Hindlimb muscle (tissue), 1 donor: ENCODE results near the gene CCM2. TPM values are rescaled to one million over a fixed set of nuclear protein-coding genes. Genes with fewer than 3 reads are reported as not detected.
A peak's percentile ranks its signal among the peaks of the same experiment; 100 is the strongest.

Experiments
- DNase-seq: peaks from one replicate; pipeline ENCODE4 v3.0.0-alpha.2; 2013
- polyA plus RNA-seq: library from polyadenylated mRNA; unstranded; fragments of 120-200 nt; gene quantifications from one replicate; pipeline ENCODE4 v1.2.1, GENCODE V29; 2013; ENCODE audit not compliant: insufficient read length

Gene CCM2
- polyA plus RNA-seq, 1 donor = 41.4 TPM

DNA sequence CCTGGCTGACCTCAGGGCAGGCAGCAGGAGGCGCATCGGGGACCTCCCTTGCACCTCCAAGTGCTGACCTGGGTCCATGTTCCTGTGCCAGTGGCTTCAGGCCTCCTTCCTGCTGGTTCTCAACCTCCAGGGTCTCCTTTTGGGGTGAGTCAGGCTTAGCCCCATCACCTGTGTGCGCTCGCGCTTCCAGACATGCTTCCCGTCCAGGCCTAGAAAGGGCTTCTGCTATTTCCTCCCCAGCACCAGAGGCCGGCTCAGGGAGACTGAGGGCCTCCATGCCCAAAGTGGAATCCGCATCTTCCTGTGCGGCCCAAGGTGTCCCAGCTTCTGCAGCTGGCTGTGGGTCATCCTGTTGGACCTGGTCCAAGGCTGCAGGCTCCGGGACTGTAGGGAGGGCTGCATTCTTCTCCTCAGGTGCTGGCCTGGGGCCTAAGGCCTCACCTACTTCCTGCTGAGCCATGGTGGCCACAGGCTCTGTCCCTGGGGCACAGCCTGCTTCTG, 82.9 kb downstream of the CCM2 start:
- DNase-seq = no peak

- DNase-seq = no peak
Measured at GRCh38 chr7:45084336-45084735, 84.3 kb downstream of the CCM2 start.

DNA sequence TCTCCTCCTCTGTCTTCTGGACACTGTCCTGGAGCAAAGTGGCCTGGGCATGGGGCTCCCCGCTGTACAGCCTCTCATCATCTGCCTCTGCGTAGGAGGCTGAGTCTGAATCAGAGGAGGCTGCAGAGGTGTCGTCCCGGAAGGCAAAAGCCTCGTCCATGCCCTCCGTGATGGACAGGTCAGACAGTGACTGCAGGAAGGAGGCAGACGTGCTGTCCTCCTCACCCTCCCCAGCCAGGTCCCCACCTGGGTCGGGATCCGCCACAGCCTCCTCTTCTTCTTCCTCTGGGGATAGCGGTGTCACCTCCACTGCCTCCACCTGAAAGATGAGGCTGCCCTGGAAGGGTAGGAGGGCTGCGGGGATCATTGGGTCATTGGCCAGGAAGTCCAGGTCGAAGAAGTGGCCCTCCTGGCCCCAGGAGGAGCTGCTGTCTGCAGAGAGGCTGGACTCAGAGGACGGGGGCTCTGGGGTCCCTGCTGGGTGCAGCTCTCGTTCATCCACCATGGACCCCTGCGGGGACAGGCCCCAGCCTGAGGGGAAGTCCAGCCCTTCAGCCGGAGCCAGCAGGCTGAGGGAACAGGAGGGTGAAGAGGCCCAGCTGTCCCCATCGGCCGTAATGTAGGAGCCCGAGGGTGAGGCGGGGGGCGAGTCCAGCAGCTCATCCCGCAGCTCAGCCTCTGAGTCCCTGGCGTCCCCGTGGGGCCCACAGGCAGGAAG, 85.1 kb downstream of the CCM2 start:
- no peak for DNase-seq

GRCh38 chr7:45085619-45086200, 85.7 kb downstream of the CCM2 start:
- no peak for DNase-seq

- no peak for DNase-seq
Measured at GRCh38 chr7:45086331-45087065, 86.5 kb downstream of the CCM2 start.

- no peak for DNase-seq
Measured at GRCh38 chr7:45087301-45088145, 87.5 kb downstream of the CCM2 start.

GRCh38 chr7:45088146-45088701, 88.2 kb downstream of the CCM2 start:
- no peak for DNase-seq

DNA sequence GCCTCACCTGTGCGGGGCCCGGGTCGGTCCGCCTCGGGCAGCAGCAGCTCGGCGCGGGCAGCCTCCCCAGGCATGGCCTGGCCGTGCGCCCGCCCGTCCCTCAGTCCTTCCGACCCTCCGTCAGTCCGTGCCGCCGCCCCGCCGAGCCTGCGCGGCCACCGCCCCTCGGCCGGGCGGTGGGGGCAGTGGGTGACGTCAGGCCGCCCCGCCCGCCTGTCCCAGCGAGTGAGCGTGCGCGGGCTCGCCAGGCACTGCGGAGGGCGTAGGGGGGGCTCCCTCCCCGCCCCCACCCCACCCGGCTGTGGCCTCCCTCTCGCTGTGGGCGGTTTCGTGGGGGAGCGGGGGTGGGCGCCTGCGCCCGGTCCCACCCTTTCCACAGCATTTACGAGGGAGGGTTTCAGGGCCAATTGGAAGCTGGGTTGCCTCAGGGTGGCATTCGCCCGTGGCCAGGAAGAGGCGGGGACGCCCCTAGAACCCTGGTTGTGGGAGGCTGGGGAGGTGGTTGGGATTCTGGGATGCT, 88.9 kb downstream of the CCM2 start, which contains the start of gene NACAD:
TSS of gene NACAD (minus strand) at position 149 of the 520 bp plus-strand sequence. CDS start at position 74, 75 bp downstream.
- DNase-seq = peak; percentile 62

- DNase-seq = peak; percentile 23
Measured at GRCh38 chr7:45089341-45089891, 89.4 kb downstream of the CCM2 start.

DNA sequence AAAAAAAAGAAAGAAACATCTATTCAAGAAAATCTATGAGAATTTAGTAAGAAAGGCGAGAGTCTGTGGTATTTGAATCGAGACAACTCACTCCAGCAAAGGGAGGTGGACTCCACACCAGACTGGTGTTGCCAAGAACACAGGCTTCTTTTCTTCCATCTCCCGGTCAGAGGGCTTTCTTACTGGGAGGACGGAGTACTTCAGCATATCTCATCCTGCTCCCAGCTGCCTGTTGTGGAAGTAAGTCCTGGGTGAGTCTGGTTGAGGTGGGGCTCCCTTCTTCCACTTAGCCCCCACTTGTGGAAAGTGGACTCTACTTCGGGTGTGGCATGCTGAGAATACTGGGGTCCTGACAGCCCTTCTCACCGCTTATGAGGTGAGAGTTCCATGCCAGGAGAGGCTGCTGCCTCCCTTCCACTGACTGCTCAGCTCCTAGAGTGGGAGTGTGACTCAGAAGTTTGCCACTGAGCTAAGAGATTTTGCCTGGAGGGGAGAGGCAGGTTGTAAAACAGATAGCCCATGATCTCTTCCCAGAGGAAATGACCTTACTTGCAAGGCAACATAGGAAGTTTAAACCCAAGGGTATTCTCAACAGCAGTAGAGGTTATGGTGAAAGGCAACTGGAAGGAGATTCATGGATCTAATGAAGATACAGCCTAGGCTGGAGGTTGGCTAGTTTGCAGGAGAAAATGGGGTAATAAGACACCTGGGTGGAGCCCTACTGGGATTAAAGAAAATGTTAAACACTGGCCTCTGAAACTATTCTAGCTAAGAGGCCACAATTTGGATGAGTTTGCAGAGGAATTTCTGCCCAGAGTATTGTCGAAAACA, 92.3 kb downstream of the CCM2 start:
- no peak for DNase-seq

- DNase-seq = no peak
Measured at GRCh38 chr7:45092931-45093235, 92.9 kb downstream of the CCM2 start.

DNA sequence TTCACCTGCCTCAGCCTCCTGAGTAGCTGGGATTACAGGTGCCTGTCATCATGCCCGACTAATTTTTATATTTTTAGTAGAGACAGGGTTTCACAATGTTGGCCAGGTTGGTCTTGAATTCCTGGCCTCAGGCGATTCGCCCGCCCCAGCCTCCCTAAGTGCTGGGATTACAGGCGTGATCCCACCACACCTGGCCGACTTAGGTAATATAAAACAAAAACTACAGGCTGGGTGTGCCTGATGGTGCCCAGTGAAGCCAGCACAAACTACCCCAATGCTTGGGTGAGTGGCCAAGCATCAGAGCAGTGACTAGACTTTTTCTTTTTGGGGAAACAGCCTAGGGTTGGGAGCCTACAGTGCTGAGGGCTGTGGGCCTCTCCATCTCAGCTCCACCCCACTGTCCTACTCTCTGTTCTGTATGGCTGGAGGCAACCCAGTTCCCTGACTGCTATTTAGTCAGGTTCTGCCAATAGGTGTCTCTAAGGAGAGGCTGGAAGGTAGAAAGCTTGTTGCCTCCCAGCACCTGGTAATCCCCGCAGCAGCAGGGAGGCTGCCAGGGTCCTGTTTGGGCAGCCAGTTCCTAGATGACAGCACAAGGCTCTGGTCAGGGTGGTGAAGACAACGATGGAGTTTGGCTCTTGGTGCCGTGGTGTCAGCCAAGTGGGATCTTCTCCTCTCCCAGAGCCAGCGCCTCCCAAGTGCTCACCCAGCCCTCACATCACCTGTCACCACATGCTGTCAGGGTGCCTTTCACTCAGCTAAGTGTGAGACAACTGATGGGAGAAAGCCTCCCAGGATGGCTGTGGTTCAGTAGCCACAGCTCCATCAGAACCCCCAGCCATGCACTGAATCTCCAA, 99.2 kb downstream of the CCM2 start:
- no peak for DNase-seq

DNA sequence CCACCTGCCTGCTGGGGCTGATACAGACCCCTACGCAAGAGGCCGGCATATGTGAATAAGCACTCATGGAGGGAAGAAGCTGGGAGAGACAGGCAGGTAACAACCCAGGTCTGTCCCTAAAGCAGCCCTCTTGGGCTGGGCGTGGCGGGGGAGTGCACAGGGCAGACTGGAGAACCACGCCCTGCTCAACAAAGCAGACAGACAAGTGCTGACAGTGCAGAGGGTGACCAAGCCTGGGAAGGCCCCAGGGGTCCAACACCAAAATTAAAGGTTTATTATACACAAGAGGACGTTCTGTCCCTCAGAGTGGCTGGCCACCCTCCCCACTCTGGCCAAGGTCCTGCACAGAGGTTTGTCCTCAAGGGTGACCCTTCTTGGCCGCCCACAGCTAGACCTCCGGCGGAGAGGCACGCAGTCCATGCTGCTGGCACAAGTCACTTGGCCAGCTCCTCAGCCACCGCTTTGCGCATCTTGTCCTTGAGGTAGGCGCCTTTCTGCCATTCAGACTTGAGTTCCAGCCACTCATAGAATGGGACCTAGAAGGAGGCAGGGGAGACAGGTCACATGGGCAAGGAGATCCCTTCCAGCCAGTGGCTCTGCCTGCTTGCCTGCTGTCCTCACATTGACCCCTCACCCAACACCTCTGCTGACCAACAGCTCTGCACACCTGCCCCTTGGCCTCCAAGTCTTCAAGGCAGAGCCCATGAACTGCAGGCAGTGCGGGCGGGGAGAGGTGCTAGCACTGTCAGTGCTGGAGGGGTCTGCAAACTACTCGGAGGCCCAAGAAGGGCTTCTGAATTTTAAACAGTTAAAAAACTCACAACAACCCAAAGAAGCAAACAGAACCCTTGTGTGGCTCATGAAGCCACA, 100.1 kb downstream of the CCM2 start:
- DNase-seq = no peak

DNA sequence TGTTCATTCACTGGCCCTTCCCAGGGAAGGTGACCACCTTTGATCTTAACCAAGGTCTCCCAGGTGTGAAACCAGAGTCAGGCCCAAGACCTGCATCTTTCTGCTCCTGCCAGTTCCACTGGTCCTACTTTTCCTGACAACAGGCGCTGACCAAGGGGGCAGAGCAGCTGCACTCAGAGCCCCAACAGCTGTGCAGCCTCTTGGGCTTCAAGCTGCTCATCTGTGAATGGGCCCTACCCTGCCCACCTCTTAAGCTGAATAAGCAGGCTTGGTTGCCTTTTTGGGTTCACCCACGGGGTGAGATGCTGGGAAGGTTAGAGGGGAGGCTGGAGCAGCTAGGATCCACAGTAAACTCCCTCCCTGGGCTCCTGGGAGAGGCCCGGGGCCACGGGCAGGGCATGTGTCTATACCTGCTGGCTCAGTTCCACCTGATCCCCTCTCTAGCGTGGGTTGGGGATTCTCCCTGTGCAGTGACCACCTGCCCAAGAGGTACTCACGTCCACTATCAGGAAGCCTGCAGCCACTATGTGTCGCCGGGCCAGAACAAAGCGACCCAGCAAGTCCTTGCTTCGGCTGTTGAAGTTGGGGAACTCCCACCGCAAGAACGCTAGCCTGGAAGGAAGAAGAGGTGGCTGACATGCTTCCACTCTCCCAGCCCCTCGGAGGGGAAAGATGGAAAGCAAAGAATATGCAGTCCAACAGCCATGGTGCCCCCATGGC, 100.9 kb downstream of the CCM2 start:
- DNase-seq = no peak

DNA sequence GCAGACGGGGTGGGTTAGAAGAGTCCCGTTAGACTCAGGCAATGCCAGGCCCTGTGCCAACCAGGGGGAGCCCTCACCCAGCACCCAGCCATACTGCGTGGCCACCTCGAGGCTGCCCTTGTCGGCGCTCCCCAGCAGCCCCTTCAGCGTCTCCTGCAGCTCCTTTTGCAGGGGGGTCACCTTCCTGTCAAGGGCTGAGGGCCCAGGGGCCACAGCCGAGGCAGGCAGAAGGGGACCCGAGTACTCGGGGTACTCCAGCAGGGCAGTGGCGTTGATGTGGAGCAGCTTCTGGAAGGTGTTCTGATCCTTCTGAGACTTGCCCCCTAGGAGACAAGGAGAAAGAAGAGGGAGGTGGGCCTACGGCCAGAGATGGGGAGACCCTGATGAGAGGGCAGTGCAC, 101.7 kb downstream of the CCM2 start:
- no peak for DNase-seq

GRCh38 chr7:45102785-45103712, 103.0 kb downstream of the CCM2 start:
- no peak for DNase-seq
